ENCODE results near the gene IFI27L1. TPM values are rescaled to one million over a fixed set of nuclear protein-coding genes. Genes with fewer than 3 reads are reported as not detected.

The IFI27L1 gene
- total RNA-seq, 6 donors from 2014 or later: 8.0 to 19.8 (median 15.2) TPM

DNA sequence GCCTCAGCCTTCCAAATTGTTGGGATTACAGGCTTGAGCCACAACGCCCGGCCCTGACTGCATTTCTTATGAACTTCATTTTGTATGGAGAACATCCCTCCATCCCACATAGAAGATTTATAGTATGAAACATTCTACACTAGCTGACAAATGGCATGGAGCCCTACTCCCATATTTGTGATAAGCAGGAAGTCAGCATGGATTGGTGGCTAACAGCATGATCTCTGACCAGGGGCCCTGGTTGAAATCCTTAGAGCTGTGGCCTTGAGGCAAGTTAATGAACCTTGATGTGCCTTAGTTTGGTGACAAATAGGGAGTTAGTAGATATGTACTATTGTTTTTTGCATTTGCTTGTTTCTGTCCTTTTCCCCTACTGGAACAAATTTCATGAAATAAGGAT is 12.3 kb downstream of the IFI27L1 start:
- 88 to 100% methylated on average over 2 of the region's 2 CpGs for WGBS, 2 donors
- Histone ChIP-seq H3K36me3 (peaks cover 0 to 10% (median 0%) of the 10 kb centered on the region in 4 donors), H3K9me3 (no peaks in the 10 kb centered on the region), H3K4me1 (no peaks in the 10 kb centered on the region), H3K4me3 (no peak overlapping the region), H3K27ac (no peak overlapping the region), H3K27me3 (no peaks in the 10 kb centered on the region)
- no peak for ATAC-seq (ENCODE audit: low FRiP score in 2 of 2)
- TF ChIP-seq POLR2A (IDR thresholded peaks at IDR 0.05) (no peak), POLR2AphosphoS5 (IDR thresholded peaks at IDR 0.05) (no peak), EP300 (IDR thresholded peaks at IDR 0.05) (no peak)
- TF ChIP-seq, protein P1, sequence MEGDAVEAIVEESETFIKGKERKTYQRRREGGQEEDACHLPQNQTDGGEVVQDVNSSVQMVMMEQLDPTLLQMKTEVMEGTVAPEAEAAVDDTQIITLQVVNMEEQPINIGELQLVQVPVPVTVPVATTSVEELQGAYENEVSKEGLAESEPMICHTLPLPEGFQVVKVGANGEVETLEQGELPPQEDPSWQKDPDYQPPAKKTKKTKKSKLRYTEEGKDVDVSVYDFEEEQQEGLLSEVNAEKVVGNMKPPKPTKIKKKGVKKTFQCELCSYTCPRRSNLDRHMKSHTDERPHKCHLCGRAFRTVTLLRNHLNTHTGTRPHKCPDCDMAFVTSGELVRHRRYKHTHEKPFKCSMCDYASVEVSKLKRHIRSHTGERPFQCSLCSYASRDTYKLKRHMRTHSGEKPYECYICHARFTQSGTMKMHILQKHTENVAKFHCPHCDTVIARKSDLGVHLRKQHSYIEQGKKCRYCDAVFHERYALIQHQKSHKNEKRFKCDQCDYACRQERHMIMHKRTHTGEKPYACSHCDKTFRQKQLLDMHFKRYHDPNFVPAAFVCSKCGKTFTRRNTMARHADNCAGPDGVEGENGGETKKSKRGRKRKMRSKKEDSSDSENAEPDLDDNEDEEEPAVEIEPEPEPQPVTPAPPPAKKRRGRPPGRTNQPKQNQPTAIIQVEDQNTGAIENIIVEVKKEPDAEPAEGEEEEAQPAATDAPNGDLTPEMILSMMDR (IDR thresholded peaks at IDR 0.05): no peak
- DNase-seq: no peak

DNA sequence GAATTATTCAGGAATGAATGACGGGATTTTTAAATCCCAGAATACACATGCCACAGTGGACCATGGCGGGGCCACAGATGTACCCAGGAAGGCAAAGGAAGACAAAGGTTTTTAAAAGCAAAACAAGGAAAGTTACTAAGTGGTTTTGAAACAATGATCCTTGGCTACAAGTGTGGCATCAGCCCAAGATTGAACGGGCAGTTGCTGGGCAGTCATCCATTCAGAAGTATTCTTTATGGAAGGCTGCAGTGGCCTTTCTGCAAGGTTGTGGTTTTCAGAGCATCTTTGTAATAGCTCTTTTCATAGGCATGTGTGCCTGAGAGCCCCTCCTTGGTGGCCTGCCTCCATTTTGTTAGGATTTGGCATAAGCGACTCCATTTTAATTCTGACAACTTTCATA is 16.0 kb downstream of the IFI27L1 start:
- H3K4me1 ChIP-seq: no peaks in the 10 kb centered on the region
- H3K9me3 ChIP-seq: no peaks in the 10 kb centered on the region
- H3K4me3 ChIP-seq: no peak overlapping the region
- WGBS, 2 donors: 89 to 91% methylated on average over 4 of the region's 4 CpGs
- H3K27me3 ChIP-seq: no peaks in the 10 kb centered on the region
- DNase-seq (no peak), ATAC-seq (ENCODE audit: low FRiP score in 2 of 2) (no peak)
- TF ChIP-seq, protein P1 (IDR thresholded peaks at IDR 0.05): no peak
- TF ChIP-seq POLR2AphosphoS5 (IDR thresholded peaks at IDR 0.05) (no peak), POLR2A (IDR thresholded peaks at IDR 0.05) (no peak), EP300 (IDR thresholded peaks at IDR 0.05) (no peak)
- H3K27ac ChIP-seq: no peak overlapping the region
- H3K36me3 ChIP-seq: peaks cover 0 to 10% (median 0%) of the 10 kb centered on the region in 4 donors

DNA sequence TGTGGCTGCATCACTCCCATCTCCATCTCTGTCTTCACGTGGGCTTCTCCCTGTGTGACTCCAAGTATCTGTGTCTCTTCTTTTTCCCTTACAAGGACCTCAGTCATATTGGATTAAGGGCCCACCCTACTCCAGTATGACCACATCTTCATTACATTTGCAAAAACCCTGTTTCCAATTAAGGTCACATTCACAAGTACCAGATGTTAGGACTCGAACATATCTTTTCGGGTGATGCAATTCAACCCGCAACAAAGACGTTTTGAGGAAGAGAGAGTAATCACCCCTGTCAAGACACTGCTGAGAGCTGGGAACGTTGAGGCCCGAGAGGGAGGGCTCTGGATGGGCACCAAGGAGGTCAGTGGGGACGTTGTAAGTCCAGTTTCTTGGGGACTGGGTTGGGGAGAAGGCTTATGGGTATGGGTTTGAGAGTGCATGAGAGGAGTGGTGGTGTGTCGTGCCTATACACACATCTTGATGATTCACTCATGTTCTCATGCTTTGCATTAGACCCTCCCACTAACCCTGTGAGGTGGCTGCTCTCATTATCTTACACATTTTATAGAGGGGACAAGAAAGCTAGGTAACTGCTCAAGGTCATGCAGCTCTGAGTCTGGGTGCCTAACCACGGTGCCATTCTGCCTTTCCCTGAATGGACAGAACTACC is 17.3 kb downstream of the IFI27L1 start:
- H3K27me3 ChIP-seq: no peaks in the 10 kb centered on the region
- H3K27ac ChIP-seq: no peak overlapping the region
- ATAC-seq (ENCODE audit: low FRiP score in 2 of 2) (peak in 1 of 2 donors; percentile 47), DNase-seq (no peak)
- H3K9me3 ChIP-seq: no peaks in the 10 kb centered on the region
- no peak overlapping the region for H3K4me3 ChIP-seq
- H3K36me3 ChIP-seq: peaks cover 0 to 10% (median 0%) of the 10 kb centered on the region in 4 donors
- TF ChIP-seq, protein P1 (IDR thresholded peaks at IDR 0.05): no peak
- TF ChIP-seq EP300 (IDR thresholded peaks at IDR 0.05) (no peak), POLR2A (IDR thresholded peaks at IDR 0.05) (no peak), POLR2AphosphoS5 (IDR thresholded peaks at IDR 0.05) (no peak)
- WGBS, 2 donors: 65 to 68% methylated on average over 10 of the region's 10 CpGs
- H3K4me1 ChIP-seq: no peaks in the 10 kb centered on the region

DNA sequence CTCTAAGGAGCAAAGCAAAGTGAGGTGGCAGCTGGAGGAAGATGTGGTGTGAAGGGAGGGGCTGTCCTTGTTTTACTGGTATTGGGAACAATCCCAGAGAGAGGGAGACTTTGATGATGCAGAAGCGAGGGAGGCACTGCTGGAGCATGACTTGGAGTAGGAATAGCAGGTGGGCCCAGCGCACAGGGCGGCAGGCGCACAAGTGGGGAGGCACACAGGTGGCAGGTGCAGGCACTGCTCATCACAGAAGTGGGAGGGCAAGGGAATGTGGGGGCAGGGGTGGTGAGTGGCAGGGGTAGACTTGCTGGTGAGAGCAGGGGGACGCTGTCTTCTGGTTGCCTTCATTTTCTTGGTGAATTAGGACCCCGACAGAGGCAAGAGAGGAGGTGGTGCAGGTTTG is 17.9 kb downstream of the IFI27L1 start:
- no peaks in the 10 kb centered on the region for H3K4me1 ChIP-seq
- no peak overlapping the region for H3K4me3 ChIP-seq
- H3K27me3 ChIP-seq: no peaks in the 10 kb centered on the region
- DNase-seq (peak in 1 of 2 donors; percentile 63), ATAC-seq (ENCODE audit: low FRiP score in 2 of 2) (no peak)
- no peak overlapping the region for H3K27ac ChIP-seq
- H3K9me3 ChIP-seq: no peaks in the 10 kb centered on the region
- 80 to 96% methylated on average over 6 of the region's 6 CpGs for WGBS, 2 donors
- no peak for TF ChIP-seq EP300 (IDR thresholded peaks at IDR 0.05)
- TF ChIP-seq, protein P1 (IDR thresholded peaks at IDR 0.05): no peak
- no peak for TF ChIP-seq POLR2AphosphoS5 (IDR thresholded peaks at IDR 0.05)
- no peak for TF ChIP-seq POLR2A (IDR thresholded peaks at IDR 0.05)
- peaks cover 0 to 10% (median 0%) of the 10 kb centered on the region in 4 donors for H3K36me3 ChIP-seq

DNA sequence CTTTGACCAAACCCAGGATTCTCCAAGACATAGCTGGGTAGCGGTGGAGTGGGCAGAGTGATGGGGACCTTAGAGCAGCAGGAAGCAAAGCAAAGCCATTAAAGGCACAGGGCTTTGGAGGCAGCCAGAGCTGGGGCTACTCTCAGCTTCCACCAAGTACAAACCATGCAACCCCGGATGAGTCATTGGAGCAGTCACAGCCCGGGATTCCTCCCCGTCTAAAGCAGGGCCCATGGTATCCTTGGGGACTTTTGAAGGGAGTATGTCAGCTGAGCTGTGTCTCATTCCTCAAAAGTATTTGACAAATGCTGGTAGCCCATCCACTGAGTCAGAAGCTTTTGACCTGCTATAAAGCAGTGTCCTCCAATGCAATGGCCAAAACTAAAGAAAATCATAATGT is 19.7 kb downstream of the IFI27L1 start:
- no peaks in the 10 kb centered on the region for H3K4me1 ChIP-seq
- no peaks in the 10 kb centered on the region for H3K27me3 ChIP-seq
- no peak for DNase-seq
- ATAC-seq (ENCODE audit: low FRiP score in 2 of 2): peak in 1 of 2 donors; percentile 87
- no peak overlapping the region for H3K27ac ChIP-seq
- H3K4me3 ChIP-seq: no peak overlapping the region
- TF ChIP-seq EP300 (IDR thresholded peaks at IDR 0.05): no peak
- no peak for TF ChIP-seq POLR2A (IDR thresholded peaks at IDR 0.05)
- TF ChIP-seq POLR2AphosphoS5 (IDR thresholded peaks at IDR 0.05): no peak
- TF ChIP-seq, protein P1 (IDR thresholded peaks at IDR 0.05): no peak
- WGBS, 2 donors: 77 to 98% methylated on average over 4 of the region's 4 CpGs
- H3K36me3 ChIP-seq: peaks cover 0 to 10% (median 0%) of the 10 kb centered on the region in 4 donors
- H3K9me3 ChIP-seq: no peaks in the 10 kb centered on the region

All from upper lobe of left lung (tissue), 6 donors.